ENCODE data around the gene RBM24. TPM values are rescaled to one million over a fixed set of nuclear protein-coding genes. Genes with fewer than 3 reads are reported as not detected.

RBM24 gene
- total and polyA plus RNA-seq, 2 donors (not counting 3 experiments of a cell fraction or from before 2014, with no cell fraction given) = 6.6 to 6.7 TPM

DNA sequence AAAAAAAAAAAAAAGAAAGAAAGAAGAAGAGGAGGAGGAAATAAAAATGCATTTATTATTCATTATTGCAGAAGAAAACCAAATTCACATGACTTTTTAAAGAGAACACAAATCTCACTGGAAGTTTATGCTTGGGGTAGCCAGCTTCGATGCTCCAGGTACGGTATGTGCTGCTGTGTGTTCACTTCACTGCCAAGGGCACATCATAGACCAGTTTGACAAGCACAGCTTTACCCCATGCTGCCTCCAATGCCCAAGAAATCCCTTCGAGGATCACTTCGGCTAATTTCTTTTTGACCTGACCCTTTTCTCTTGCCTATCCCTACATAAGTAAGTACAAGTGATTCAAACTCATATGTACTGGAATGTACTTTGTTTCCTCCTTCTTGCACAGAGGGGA is 41.9 kb upstream of the RBM24 start:
- no peaks in the 10 kb centered on the region for H3K4me1 ChIP-seq (ENCODE audit: control insufficient read depth, extremely low read depth, insufficient read depth, low read length)
- no peak for FAIRE-seq
- no peaks in the 10 kb centered on the region for H3K9me3 ChIP-seq (replicated peaks; ENCODE audit: control insufficient read depth, insufficient read depth, low read length)
- no peaks in the 10 kb centered on the region for H3K9me1 ChIP-seq (replicated peaks; ENCODE audit: control insufficient read depth, extremely low read depth, insufficient read depth, low read length)
- no TSS peak for BruUV-seq (replicated peaks)
- H3K9ac ChIP-seq (replicated peaks; ENCODE audit: extremely low read depth, insufficient read depth, low read length) = no peak overlapping the region
- dilution Hi-C loops (cut with MboI; ENCODE audit: extremely low pct_ligation_motif_present, low sequenced_read_pairs) (no loop called here), intact Hi-C loops (cut with micrococcal nuclease) (no loop called here)
- TF ChIP-seq POLR2AphosphoS5 (IDR thresholded peaks at IDR 0.05; ENCODE audit: insufficient read depth, low read depth, low read length) (no peak), EZH2 (IDR thresholded peaks at IDR 0.05; ENCODE audit: borderline replicate concordance, low read depth, low read length, severe bottlenecking) (no peak), POLR2A (IDR thresholded peaks at IDR 0.05; ENCODE audit: low read depth, low read length) (no peak), FOS (IDR thresholded peaks at IDR 0.05; ENCODE audit: borderline replicate concordance, insufficient read depth, low read length) (no peak)
- TF ChIP-seq, protein P1, sequence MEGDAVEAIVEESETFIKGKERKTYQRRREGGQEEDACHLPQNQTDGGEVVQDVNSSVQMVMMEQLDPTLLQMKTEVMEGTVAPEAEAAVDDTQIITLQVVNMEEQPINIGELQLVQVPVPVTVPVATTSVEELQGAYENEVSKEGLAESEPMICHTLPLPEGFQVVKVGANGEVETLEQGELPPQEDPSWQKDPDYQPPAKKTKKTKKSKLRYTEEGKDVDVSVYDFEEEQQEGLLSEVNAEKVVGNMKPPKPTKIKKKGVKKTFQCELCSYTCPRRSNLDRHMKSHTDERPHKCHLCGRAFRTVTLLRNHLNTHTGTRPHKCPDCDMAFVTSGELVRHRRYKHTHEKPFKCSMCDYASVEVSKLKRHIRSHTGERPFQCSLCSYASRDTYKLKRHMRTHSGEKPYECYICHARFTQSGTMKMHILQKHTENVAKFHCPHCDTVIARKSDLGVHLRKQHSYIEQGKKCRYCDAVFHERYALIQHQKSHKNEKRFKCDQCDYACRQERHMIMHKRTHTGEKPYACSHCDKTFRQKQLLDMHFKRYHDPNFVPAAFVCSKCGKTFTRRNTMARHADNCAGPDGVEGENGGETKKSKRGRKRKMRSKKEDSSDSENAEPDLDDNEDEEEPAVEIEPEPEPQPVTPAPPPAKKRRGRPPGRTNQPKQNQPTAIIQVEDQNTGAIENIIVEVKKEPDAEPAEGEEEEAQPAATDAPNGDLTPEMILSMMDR (IDR thresholded peaks at IDR 0.05; ENCODE audit: extremely low read depth in 1 of 2, insufficient read depth in 1 of 2, low read depth in 1 of 2, low read length in 2 of 2) = no peak
- no peak overlapping the region for H3K4me2 ChIP-seq (ENCODE audit: insufficient read depth, low read length)
- no peak overlapping the region for H3K27ac ChIP-seq (ENCODE audit: insufficient read depth, low read depth, low read length)
- no peaks in the 10 kb centered on the region for H3K79me2 ChIP-seq (ENCODE audit: control insufficient read depth, insufficient read depth, low read length)
- peaks cover 0 to 4% of the 10 kb centered on the region in 2 experiments for H3K27me3 ChIP-seq (ENCODE audit: control insufficient read depth in 2 of 2, insufficient read depth in 2 of 2, low read length in 2 of 2)
- H3K36me3 ChIP-seq (ENCODE audit: control insufficient read depth in 2 of 2, extremely low read depth in 1 of 2, insufficient read depth in 2 of 2, low read length in 2 of 2) = no peaks in the 10 kb centered on the region
- ChIA-PET POLR2A (no interaction called here), CTCF (no interaction called here)
- no peak for DNase-seq (ENCODE audit: low read depth, low spot score)
- no peak overlapping the region for H3K4me3 ChIP-seq (replicated peaks in 1 of 3; ENCODE audit: insufficient read depth in 1 of 3, low read depth in 1 of 3, low read length in 3 of 3)
- H2AFZ ChIP-seq (ENCODE audit: low read depth, low read length) = no peak overlapping the region
- no peaks in the 10 kb centered on the region for H4K20me1 ChIP-seq (replicated peaks; ENCODE audit: control insufficient read depth, extremely low read depth, insufficient read depth, low read length)

DNA sequence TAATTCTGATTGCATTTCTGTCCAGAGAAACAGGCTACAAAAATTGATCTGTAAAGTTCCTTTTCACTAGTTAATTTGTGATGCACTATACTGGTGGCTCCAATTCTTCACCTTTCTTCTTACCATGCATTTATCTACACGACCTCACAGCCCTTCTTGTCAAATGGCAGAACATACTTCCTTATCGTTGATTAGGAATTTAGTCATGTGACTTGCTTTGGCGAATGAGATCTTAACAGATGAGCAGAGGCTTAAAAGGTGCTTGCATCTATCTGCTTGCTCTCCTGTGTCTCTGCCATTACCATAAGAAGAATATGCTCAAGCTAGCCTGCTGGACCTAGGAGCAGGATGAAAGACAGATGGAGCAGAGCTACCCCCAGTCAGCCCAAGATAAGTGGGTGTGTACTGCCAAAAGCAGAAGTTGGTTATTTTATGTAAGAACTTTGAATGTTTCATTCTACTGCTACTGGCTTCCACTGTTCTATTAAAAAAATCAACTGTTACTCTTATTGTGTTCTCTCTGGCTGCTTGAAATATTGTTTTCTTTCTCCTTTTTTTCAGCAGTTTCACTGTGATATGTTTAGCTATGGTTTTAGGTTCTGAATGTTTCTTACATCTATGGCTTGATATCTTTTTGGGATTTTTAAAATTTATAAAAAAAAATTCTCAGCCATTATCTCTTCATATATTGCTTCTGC is 40.2 kb upstream of the RBM24 start:
- H2AFZ ChIP-seq (ENCODE audit: low read depth, low read length) = no peak overlapping the region
- ChIA-PET POLR2A (no interaction called here), CTCF (no interaction called here)
- no peaks in the 10 kb centered on the region for H3K79me2 ChIP-seq (ENCODE audit: control insufficient read depth, insufficient read depth, low read length)
- H3K36me3 ChIP-seq (ENCODE audit: control insufficient read depth in 2 of 2, extremely low read depth in 1 of 2, insufficient read depth in 2 of 2, low read length in 2 of 2) = no peaks in the 10 kb centered on the region
- H3K9me3 ChIP-seq (replicated peaks; ENCODE audit: control insufficient read depth, insufficient read depth, low read length) = no peaks in the 10 kb centered on the region
- H3K27ac ChIP-seq (ENCODE audit: insufficient read depth, low read depth, low read length) = no peak overlapping the region
- no peak overlapping the region for H3K9ac ChIP-seq (replicated peaks; ENCODE audit: extremely low read depth, insufficient read depth, low read length)
- TF ChIP-seq GATA2 (IDR thresholded peaks at IDR 0.05; ENCODE audit: insufficient read depth, insufficient read length, low read depth, low read length) (no peak), POLR2A (IDR thresholded peaks at IDR 0.05; ENCODE audit: low read depth, low read length) (no peak), EZH2 (IDR thresholded peaks at IDR 0.05; ENCODE audit: borderline replicate concordance, low read depth, low read length, severe bottlenecking) (no peak), MYC (IDR thresholded peaks at IDR 0.05; ENCODE audit: low read depth, low read length) (no peak), JUN (IDR thresholded peaks at IDR 0.05; ENCODE audit: borderline replicate concordance, insufficient read depth, insufficient read length, low read depth) (no peak), FOS (IDR thresholded peaks at IDR 0.05; ENCODE audit: borderline replicate concordance, insufficient read depth, low read length) (no peak), POLR2AphosphoS5 (IDR thresholded peaks at IDR 0.05; ENCODE audit: insufficient read depth, low read depth, low read length) (no peak)
- TF ChIP-seq, protein P1 (IDR thresholded peaks at IDR 0.05; ENCODE audit: extremely low read depth in 1 of 2, insufficient read depth in 1 of 2, low read depth in 1 of 2, low read length in 2 of 2) = no peak
- H4K20me1 ChIP-seq (replicated peaks; ENCODE audit: control insufficient read depth, extremely low read depth, insufficient read depth, low read length) = no peaks in the 10 kb centered on the region
- no peaks in the 10 kb centered on the region for H3K9me1 ChIP-seq (replicated peaks; ENCODE audit: control insufficient read depth, extremely low read depth, insufficient read depth, low read length)
- H3K4me3 ChIP-seq (replicated peaks in 1 of 3; ENCODE audit: insufficient read depth in 1 of 3, low read depth in 1 of 3, low read length in 3 of 3) = no peak overlapping the region
- H3K27me3 ChIP-seq (ENCODE audit: control insufficient read depth in 2 of 2, insufficient read depth in 2 of 2, low read length in 2 of 2) = peaks cover 0 to 4% of the 10 kb centered on the region in 2 experiments
- no peaks in the 10 kb centered on the region for H3K4me1 ChIP-seq (ENCODE audit: control insufficient read depth, extremely low read depth, insufficient read depth, low read length)
- H3K4me2 ChIP-seq (ENCODE audit: insufficient read depth, low read length) = no peak overlapping the region
- FAIRE-seq (no peak), DNase-seq (ENCODE audit: low read depth, low spot score) (no peak)
- no TSS peak for BruUV-seq (replicated peaks)
- dilution Hi-C loops (cut with MboI; ENCODE audit: extremely low pct_ligation_motif_present, low sequenced_read_pairs) = no loop called here
- intact Hi-C loops (cut with micrococcal nuclease) = no loop called here

Data from endothelial cell of umbilical vein (primary cell).